HAP-1 (cell line): ENCODE results near the gene IPCEF1.
A peak's percentile ranks its signal among the peaks of the same experiment; 100 is the strongest.
"Not testable (repeated sequence)": the region's sequence is repeated elsewhere in the genome, so short reads cannot be mapped to it uniquely, and the experiment has no call there.

Experiments used
- DNase-seq, 2 experiments: peaks; one replicate each; pipeline ENCODE4 v3.0.0-alpha.2; 2016 to 2020; ENCODE audit warnings: low spot score in 2 of 2
- H3K27me3 ChIP-seq: fragments of 250-450 bp; sonication (Bioruptor Pico); 2 replicates; pipeline ENCODE4 v1.5.1; 2020; ENCODE audit warnings: low read depth, mild to moderate bottlenecking, moderate library complexity
- H3K36me3 ChIP-seq: fragments of 250-450 bp; sonication (Bioruptor Pico); replicated peaks from 2 replicates; pipeline ENCODE4 v1.5.1; 2020; ENCODE audit warnings: mild to moderate bottlenecking
- H3K4me1 ChIP-seq: fragments of 250-450 bp; sonication (Bioruptor Pico); 2 replicates; pipeline ENCODE4 v1.5.1; 2020; ENCODE audit warnings: mild to moderate bottlenecking
- H3K4me3 ChIP-seq: fragments of 250-450 bp; sonication (Bioruptor Pico); 2 replicates; pipeline ENCODE4 v1.5.1; 2020; ENCODE audit warnings: mild to moderate bottlenecking, moderate library complexity
- H3K9me3 ChIP-seq: fragments of 250-450 bp; sonication (Bioruptor Pico); 2 replicates; pipeline ENCODE4 v1.5.1; 2020; ENCODE audit warnings: mild to moderate bottlenecking, moderate library complexity
- in situ Hi-C: fragments of 300-500 bp; cut with MboI; formaldehyde crosslinking; loops from 3 replicates; pipeline ENCODE4 v1.14.3; 2020; ENCODE audit warnings: low sequenced_read_pairs, inconsistent platforms, mixed read lengths

IPCEF1 gene

DNA sequence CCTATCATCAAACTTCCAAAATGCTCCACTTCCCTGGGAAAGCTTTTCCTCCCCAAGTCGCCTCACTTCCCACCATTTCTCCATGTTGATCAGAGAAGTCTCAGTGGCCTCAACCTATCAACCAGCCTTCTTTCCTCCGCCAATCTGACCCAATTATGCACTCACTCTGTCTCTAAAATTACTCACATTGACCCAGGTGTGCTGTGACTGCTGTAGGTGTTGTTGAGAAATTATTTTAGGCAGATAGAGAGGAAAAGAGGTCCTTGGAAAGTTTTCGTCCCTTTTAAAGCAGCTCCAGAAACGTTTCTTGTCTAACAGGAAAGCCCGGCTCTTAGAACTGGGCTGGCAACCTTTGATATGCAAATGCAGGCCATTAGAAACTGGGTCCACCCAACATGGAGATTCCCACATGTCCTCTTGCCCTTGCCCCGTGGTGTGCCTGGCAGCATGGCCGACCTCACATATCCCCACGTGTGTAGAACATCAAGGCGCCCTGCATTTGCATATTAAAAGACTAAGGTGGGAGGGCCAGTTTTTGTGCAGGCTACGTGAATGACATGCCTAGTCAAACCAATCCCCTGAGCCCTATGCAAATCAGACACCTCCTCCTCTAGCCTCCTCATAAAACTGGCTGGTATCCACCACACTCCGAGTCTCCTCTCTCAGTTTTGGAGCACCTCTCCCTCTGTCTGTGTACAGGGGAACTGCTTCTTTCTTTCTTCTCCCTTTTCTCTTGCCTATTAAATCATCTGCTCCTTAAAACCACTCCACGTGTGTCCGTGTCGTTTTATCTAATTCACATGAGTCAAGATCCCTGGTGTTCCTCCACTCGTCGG lies 12.9 kb downstream of the IPCEF1 start:
- Histone ChIP-seq H3K36me3 (no peaks in the 10 kb centered on the region), H3K4me3 (peak overlapping the region; percentile 35), H3K27me3 (no peaks in the 10 kb centered on the region), H3K4me1 (peaks cover 34% of the 10 kb centered on the region), H3K9me3 (no peaks in the 10 kb centered on the region)
- peak; percentile 94 for DNase-seq
- in situ Hi-C loops = no loop called here

DNA sequence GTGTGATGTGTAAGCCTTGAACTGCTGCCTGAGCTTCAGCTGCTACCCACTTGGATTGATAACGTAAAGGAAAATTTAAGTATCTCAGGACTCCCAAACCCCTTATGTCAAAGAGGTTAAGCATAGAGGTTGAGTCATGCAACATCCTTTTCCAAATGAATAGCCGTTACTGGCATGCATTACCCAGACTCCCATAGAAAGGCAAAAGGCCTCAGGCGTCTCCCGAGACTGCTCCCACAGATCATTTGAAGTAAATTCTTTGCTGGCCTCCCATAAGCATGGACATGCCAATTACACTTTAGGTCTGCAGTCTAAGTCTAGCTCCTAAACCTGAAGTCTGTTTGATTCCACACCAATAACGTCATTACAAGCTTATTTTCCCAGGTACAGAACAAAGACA lies 14.7 kb downstream of the IPCEF1 start:
- no peaks in the 10 kb centered on the region for H3K9me3 ChIP-seq
- H3K36me3 ChIP-seq = no peaks in the 10 kb centered on the region
- peaks cover 34% of the 10 kb centered on the region for H3K4me1 ChIP-seq
- in situ Hi-C loops = no loop called here
- H3K27me3 ChIP-seq = no peaks in the 10 kb centered on the region
- peak; percentile 76 to 85 for DNase-seq
- peak overlapping the region; percentile 35 for H3K4me3 ChIP-seq

DNA sequence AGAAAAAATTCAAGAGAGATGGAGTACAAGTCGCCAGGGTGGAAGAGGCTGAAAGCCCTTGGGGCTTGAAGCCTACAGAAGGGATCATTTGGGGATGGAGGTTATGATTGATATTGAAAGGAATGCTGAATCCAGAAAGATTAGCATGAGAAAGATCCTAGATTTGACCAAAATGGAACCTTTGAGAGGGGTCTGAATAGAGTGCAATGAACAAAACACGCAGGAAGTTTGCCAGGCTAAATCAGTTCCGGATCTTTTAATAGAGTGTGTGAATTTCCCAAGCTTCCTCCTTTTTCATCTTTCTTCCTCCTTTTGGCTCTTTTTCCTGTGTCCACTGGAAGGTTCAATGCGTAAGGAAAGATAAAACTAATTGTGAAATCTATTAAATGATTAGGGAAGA lies 15.3 kb downstream of the IPCEF1 start:
- in situ Hi-C loops = no loop called here
- no peaks in the 10 kb centered on the region for H3K9me3 ChIP-seq
- no peaks in the 10 kb centered on the region for H3K27me3 ChIP-seq
- H3K4me3 ChIP-seq = peak overlapping the region; percentile 3; the same call in 1 of the 2 replicates
- no peaks in the 10 kb centered on the region for H3K36me3 ChIP-seq
- peak; percentile 54 to 90 for DNase-seq
- peaks cover 34% of the 10 kb centered on the region for H3K4me1 ChIP-seq

DNA sequence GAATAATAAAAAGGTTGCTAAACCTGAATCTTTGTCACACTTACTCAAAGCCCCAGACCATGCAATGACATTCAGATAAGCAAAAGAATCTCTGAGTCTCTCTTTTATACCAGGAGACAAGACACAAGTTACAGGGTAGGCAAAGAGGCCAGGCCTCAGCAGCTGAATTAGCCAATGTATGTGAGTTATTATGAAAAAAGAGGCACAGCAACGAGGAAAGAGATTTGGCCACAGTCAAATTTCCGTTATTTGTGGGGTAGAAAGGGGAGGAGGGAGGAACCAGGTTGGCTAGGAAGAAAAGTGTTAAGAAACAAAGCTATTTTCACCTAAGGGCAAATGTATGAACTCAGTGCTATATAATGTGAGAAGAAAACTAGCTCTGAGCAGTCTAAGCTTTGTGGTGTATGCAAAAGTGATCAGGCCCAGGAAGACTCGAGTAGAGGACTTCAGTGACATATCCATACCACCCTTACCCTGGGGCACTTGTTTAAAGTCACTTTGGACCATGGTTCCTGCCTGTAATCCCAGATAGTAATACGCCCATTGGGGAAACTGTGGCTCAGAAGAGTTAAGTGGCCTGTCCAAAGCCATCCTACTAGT lies 19.1 kb downstream of the IPCEF1 start:
- Histone ChIP-seq H3K4me1 (peaks cover 16% of the 10 kb centered on the region), H3K9me3 (no peaks in the 10 kb centered on the region; the same call in 1 of the 2 replicates), H3K4me3 (no peak overlapping the region), H3K27me3 (no peaks in the 10 kb centered on the region), H3K36me3 (no peaks in the 10 kb centered on the region)
- DNase-seq = no peak
- in situ Hi-C loops = no loop called here

DNA sequence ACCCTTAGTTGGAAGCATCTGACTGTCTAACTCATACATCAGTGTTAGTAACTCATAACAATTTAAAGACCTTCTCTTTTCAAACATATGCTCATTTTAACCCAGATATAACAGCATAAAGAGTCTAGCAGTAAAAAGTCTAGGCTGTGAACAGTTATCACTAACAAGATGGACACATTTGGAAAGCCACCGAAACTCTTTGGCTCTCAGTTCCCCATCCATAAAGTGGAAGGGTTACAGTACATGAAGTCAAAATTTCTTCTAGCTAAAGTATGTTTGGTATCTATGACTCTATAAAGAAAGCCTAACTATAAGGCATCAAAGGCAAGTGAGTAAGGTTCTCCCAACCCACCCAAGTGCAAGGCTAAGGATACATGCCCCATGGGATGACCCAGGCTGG lies 22.5 kb downstream of the IPCEF1 start:
- in situ Hi-C loops, DNase-seq, H3K36me3 ChIP-seq: not testable (repeated sequence)

DNA sequence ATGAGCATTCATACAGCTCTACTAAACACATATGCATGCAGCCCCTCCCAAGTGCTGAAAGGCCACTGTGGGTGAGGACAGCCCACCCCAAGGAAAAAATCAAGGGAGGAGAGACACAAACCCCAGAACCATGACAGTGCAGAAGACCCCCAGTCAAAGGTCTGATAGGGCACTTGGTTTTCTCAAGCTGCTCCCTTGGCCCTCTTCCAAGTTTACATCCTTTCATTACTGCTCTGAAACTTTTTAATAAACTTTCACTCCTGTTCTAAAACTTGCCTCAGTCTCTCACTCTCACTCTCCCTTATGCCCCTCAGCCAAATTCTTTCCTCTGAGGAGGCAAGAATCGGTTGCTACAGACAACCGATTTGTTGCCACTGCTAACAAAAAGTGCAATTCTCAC lies 24.9 kb downstream of the IPCEF1 start:
- no peak overlapping the region for H3K4me3 ChIP-seq
- in situ Hi-C loops = no loop called here
- no peaks in the 10 kb centered on the region for H3K36me3 ChIP-seq
- peaks cover 10% of the 10 kb centered on the region for H3K4me1 ChIP-seq
- H3K27me3 ChIP-seq = no peaks in the 10 kb centered on the region
- no peak for DNase-seq
- no peaks in the 10 kb centered on the region; the same call in 1 of the 2 replicates for H3K9me3 ChIP-seq

More for the DNA sequence above, 22.5 kb downstream of the IPCEF1 start:
- H3K4me3 ChIP-seq, H3K27me3 ChIP-seq, H3K9me3 ChIP-seq, H3K4me1 ChIP-seq: not testable (repeated sequence)

DNA sequence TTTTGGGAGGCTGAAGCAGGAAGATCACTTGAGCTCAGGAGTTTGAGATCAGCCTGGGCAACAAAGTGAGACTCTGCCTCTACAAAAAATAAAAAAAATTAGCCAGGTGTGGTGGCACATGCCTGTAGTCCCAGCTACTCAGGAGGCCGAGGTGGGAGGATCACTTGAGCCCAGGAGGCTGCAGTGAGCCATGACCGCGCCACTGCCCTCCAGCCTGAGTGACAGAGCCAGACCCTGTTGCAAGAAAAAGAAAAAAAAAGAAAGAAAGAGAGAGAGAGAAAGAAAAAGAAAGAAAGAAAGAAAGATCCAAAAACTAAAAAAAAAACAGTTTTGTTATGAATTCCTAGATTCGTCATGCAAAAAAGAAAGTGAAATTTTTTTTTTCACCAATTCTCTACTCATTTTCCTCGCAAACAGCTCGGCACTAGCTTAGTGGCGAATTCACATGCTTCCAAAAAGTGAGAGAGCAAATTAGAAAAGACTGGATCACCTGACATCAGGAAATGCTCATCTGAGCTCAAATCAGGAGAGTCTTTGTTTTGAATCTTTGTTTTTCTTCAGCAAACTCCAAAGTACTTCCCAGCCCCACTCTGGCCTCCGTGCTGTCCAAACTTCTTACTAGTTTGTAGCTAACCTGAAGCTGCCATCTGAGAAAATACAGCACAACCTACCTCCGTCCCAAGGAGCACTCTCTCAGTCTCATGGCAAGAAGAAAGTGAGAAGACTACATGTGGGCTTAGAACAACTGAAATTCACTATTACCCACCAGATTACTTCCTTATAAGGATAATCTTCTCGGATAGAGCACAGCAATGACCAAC lies 27.0 kb downstream of the IPCEF1 start:
- Histone ChIP-seq H3K27me3 (no peaks in the 10 kb centered on the region), H3K4me3 (no peak overlapping the region), H3K4me1 (peaks cover 10% of the 10 kb centered on the region), H3K36me3 (no peaks in the 10 kb centered on the region), H3K9me3 (no peaks in the 10 kb centered on the region)
- in situ Hi-C loops = no loop called here
- no peak for DNase-seq

DNA sequence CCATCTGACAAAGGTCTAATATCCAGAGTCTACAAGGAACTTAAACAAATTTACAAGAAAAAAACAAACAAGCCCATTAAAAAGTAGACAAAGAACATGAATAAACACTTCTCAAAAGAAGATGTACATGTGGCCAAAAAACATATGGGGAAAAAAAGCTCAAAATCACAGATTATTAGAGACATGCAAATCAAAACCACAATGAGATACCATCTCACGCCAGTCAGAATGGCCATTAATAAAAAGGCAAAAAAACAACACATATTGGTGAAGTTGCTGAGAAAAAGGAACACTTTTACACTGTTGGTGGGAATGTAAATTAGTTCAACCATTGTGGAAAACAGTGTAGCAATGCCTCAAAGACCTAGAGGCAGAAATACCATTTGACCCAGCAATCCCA lies 29.3 kb downstream of the IPCEF1 start:
- H3K27me3 ChIP-seq, H3K36me3 ChIP-seq, in situ Hi-C loops, DNase-seq, H3K4me3 ChIP-seq, H3K9me3 ChIP-seq: not testable (repeated sequence)
- peaks cover 10% of the 10 kb centered on the region for H3K4me1 ChIP-seq

DNA sequence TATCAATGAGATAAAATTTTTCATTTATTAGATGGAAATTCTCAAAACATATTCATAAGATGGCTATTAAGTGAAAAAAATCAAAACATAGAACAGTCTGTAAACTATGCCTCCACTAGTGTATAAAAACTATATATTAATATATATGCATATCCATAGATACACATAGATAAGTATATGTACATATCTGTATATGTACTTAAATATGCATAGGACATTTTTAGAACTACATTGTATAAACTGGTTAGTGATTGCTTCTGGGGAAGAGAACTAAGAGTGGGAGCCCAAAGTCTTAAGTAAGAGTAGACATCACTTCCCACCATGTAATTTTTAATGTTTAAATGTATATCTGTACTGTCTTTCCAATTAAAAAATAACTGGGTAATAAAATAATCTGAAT lies 31.5 kb downstream of the IPCEF1 start:
- no peaks in the 10 kb centered on the region for H3K27me3 ChIP-seq
- H3K9me3 ChIP-seq = no peaks in the 10 kb centered on the region
- peaks cover 10% of the 10 kb centered on the region for H3K4me1 ChIP-seq
- no peak for DNase-seq
- H3K36me3 ChIP-seq = no peaks in the 10 kb centered on the region
- in situ Hi-C loops = no loop called here
- no peak overlapping the region for H3K4me3 ChIP-seq

DNA sequence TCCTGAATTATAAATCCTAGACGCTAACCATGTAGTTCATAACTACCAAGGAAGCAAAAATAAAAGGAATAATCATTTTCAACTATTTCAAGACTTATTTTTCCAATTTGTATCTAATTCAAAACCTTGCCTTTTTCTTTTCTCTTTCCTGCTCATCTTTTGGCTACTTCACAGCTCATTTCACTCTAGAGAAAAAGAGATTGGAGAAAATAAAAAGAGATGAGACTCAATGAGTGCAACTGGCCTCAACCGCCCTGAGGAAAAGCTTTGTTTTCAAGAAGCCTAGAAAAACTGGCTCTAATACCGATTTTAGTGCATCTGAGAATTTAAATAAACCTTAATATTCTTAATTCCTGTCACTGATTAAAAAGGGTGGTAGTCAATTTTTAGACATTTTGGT lies 36.4 kb downstream of the IPCEF1 start:
- Histone ChIP-seq H3K27me3 (no peaks in the 10 kb centered on the region), H3K36me3 (no peaks in the 10 kb centered on the region), H3K4me1 (peaks cover 8% of the 10 kb centered on the region), H3K9me3 (no peaks in the 10 kb centered on the region), H3K4me3 (no peak overlapping the region)
- DNase-seq = no peak
- in situ Hi-C loops = no loop called here

DNA sequence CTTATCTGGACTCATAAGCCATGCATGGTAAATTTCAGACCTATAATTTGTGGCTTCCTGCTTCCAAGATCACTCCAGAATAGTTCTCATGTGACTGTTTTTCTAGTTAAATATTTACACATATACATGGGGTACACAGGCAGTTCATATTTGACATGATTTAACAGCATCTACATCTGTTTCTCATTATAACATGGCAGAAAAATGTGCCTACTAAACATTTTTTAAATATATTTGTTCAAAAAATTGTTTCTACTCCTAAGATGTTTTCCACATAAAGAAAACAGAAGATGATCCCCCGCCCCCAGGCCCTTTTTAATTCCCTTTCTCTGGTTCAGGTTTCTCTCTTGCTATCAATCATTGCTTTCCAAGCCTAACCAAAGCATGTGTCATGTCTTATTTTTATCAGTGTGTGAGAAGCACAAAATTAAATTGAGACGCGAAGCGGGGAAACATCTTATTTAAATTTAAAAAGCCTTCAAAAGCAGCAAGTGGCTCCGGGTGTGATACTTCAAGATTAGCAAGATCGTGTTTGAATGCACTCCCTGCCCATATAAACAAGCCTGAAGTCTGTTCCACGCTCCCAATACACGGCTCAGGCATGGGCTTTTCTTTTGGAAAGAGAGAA lies 37.3 kb downstream of the IPCEF1 start:
- H3K9me3 ChIP-seq = no peaks in the 10 kb centered on the region
- H3K4me3 ChIP-seq = no peak overlapping the region
- DNase-seq = peak in 1 of 2 experiments; percentile 23
- peaks cover 8% of the 10 kb centered on the region for H3K4me1 ChIP-seq
- in situ Hi-C loops = no loop called here
- no peaks in the 10 kb centered on the region for H3K36me3 ChIP-seq
- no peaks in the 10 kb centered on the region for H3K27me3 ChIP-seq

DNA sequence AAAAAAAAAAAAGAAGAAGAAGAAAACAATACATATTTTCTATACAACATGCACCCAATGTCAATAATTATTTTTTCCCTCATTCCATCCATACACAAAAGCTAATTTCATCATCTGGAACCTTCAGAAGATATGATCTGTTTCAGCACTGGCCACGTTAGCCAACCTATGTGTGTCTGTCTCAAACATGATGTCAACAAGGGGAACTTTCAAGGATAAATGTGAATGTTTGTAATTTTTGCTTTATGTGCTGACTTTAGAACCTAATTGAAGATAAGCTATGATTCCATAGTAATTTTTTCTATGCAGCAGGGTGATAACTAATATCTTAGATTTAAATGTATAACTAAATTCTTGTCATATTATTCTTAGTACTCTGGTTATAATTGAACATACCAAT lies 37.9 kb downstream of the IPCEF1 start:
- DNase-seq = no peak
- no peaks in the 10 kb centered on the region for H3K27me3 ChIP-seq
- H3K4me3 ChIP-seq = no peak overlapping the region
- in situ Hi-C loops = no loop called here
- no peaks in the 10 kb centered on the region for H3K36me3 ChIP-seq
- H3K9me3 ChIP-seq = no peaks in the 10 kb centered on the region
- peaks cover 8% of the 10 kb centered on the region for H3K4me1 ChIP-seq

DNA sequence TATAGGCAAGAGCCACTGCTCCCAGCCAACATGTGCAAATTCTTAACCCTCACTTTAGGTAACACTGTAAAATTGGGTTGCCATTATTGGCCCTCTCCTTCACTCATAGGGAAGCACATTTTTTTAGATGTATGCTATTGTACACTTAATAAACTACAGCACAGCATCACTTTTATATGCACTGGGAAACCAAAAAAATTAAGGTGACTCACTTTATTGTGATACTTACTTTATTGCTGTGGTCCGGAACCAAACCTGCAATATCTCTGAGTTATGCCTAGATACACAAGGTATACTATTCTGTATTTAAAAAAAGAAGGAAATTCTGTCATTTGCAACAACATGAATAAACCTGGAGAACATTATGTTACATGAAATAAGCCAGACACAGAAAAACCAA lies 40.5 kb downstream of the IPCEF1 start:
- H3K27me3 ChIP-seq = no peaks in the 10 kb centered on the region
- no peak for DNase-seq
- no peaks in the 10 kb centered on the region for H3K36me3 ChIP-seq
- no peaks in the 10 kb centered on the region for H3K9me3 ChIP-seq
- in situ Hi-C loops = no loop called here
- no peak overlapping the region for H3K4me3 ChIP-seq
- H3K4me1 ChIP-seq = peaks cover 8% of the 10 kb centered on the region
